HepG2 (cell line): ENCODE measurements around the gene VEZT. TPM values are rescaled to one million over a fixed set of nuclear protein-coding genes. Genes with fewer than 3 reads are reported as not detected.

Source experiments
- AGO1 ChIP-seq: fragments of 200-400 bp; formaldehyde crosslinking; IDR thresholded peaks from 2 replicates; pipeline ENCODE4 v1.6.1; 2017; ENCODE audit warnings: mild to moderate bottlenecking, low read depth, low read length, moderate library complexity; ENCODE audit not compliant: poor library complexity, severe bottlenecking
- AHR ChIP-seq: IDR thresholded peaks from 2 replicates; pipeline ENCODE4 v1.6.1; 2018; ENCODE audit warnings: missing genetic modification reagents, missing compliant biosample characterization
- FOSL1 ChIP-seq: sonication (generic); formaldehyde crosslinking; IDR thresholded peaks from 2 replicates; pipeline ENCODE4 v1.9.0; 2021; ENCODE audit warnings: missing genetic modification reagents, borderline replicate concordance
- FOXC1 ChIP-seq: sonication (generic); formaldehyde crosslinking; IDR thresholded peaks from 2 replicates; pipeline ENCODE4 v1.8.0; 2022; ENCODE audit warnings: mild to moderate bottlenecking, missing genetic modification reagents, borderline replicate concordance
- HOXA9 ChIP-seq: sonication (generic); formaldehyde crosslinking; IDR thresholded peaks from 2 replicates; pipeline ENCODE4 v1.8.1; 2022; ENCODE audit warnings: missing genetic modification reagents, mild to moderate bottlenecking, moderate library complexity, borderline replicate concordance
- IRF2 ChIP-seq: IDR thresholded peaks from 2 replicates; pipeline ENCODE4 v1.6.1; 2018; ENCODE audit warnings: missing genetic modification reagents, missing compliant biosample characterization
- KDM3A ChIP-seq: IDR thresholded peaks from 2 replicates; pipeline ENCODE4 v1.6.1; 2018; ENCODE audit warnings: low read depth, missing compliant biosample characterization
- MEIS2 ChIP-seq: sonication (generic); formaldehyde crosslinking; IDR thresholded peaks from 2 replicates; pipeline ENCODE4 v1.9.0; 2021; ENCODE audit warnings: mild to moderate bottlenecking, missing genetic modification reagents
- NKX3-1 ChIP-seq: sonication (generic); formaldehyde crosslinking; IDR thresholded peaks from 2 replicates; pipeline ENCODE4 v1.5.0; 2020; ENCODE audit warnings: missing genetic modification reagents
- RAD21 ChIP-seq: fragments of 450-650 bp; formaldehyde crosslinking; IDR thresholded peaks from 2 replicates; pipeline ENCODE4 v1.5.0; 2020; ENCODE audit warnings: mild to moderate bottlenecking
- SP2 ChIP-seq: sonication (generic); formaldehyde crosslinking; IDR thresholded peaks from 2 replicates; pipeline ENCODE4 v1.5.1; 2020; ENCODE audit warnings: mild to moderate bottlenecking, missing genetic modification reagents
- TFAP4 ChIP-seq: sonication (generic); IDR thresholded peaks from 2 replicates; pipeline ENCODE4 v1.6.1; 2016; ENCODE audit warnings: low read depth, borderline replicate concordance
- ZBTB3 ChIP-seq: sonication (generic); formaldehyde crosslinking; IDR thresholded peaks from 2 replicates; pipeline ENCODE4 v1.4.0; 2020; ENCODE audit warnings: low read depth, mild to moderate bottlenecking, moderate library complexity, missing genetic modification reagents, borderline replicate concordance
- ZMYM4 ChIP-seq: sonication (generic); formaldehyde crosslinking; IDR thresholded peaks from 2 replicates; pipeline ENCODE4 v1.8.1; 2023; ENCODE audit warnings: mild to moderate bottlenecking, missing genetic modification reagents
- ZNF124 ChIP-seq: sonication (generic); formaldehyde crosslinking; IDR thresholded peaks from 2 replicates; pipeline ENCODE4 v1.4.0; 2020; ENCODE audit warnings: missing genetic modification reagents
- ZNF143 ChIP-seq: sonication (generic); formaldehyde crosslinking; IDR thresholded peaks from 2 replicates; pipeline ENCODE4 v1.4.0; 2020; ENCODE audit warnings: missing genetic modification reagents
- ZNF205 ChIP-seq: IDR thresholded peaks from 2 replicates; pipeline ENCODE4 v1.6.1; 2018; ENCODE audit warnings: missing biosample characterization, missing genetic modification reagents
- ZNF354B ChIP-seq: sonication (generic); formaldehyde crosslinking; IDR thresholded peaks from 2 replicates; pipeline ENCODE4 v1.8.0; 2022; ENCODE audit warnings: mild to moderate bottlenecking, missing genetic modification reagents
- ZNF484 ChIP-seq: sonication (generic); formaldehyde crosslinking; IDR thresholded peaks from 2 replicates; pipeline ENCODE4 v1.5.1; 2020; ENCODE audit warnings: mild to moderate bottlenecking, low read depth, missing genetic modification reagents, borderline replicate concordance
- ZNF660 ChIP-seq: sonication (generic); formaldehyde crosslinking; IDR thresholded peaks from 2 replicates; pipeline ENCODE4 v1.5.1; 2020; ENCODE audit warnings: mild to moderate bottlenecking, low read depth, missing genetic modification reagents, borderline replicate concordance
- ZNF761 ChIP-seq: sonication (generic); formaldehyde crosslinking; conservative IDR thresholded peaks from 2 replicates; pipeline ENCODE4 v1.4.0; 2020; ENCODE audit warnings: mild to moderate bottlenecking, missing genetic modification reagents
- ZNF775 ChIP-seq: sonication (generic); formaldehyde crosslinking; IDR thresholded peaks from 2 replicates; pipeline ENCODE4 v1.4.0; 2020; ENCODE audit warnings: missing genetic modification reagents, mild to moderate bottlenecking, moderate library complexity, borderline replicate concordance
- polyA plus RNA-seq, 8 experiments: library from polyadenylated mRNA; depleted of rRNA in 3 of 8; stranded (reverse) in 7 of 8; unstranded in 1 of 8; fragments of >200 nt; fragmentation: Illumina TruSeq in 4 of 8; extraction: Trizol in 4 of 8; gene quantifications; 2 replicates each; pipeline versions ENCODE4 v1.2.1 to v1.2.3, GENCODE V29; 2011 to 2016; ENCODE audit warnings: low read depth in 4 of 8, missing spikeins in 1 of 8, mixed read lengths in 1 of 8; ENCODE audit not compliant: insufficient read depth in 1 of 8
- total RNA-seq, 5 experiments: library from RNA; depleted of rRNA; stranded (reverse); fragments of >200 nt; fragmentation: Illumina TruSeq; extraction: Trizol; gene quantifications; 2 replicates each; pipeline ENCODE4 v1.2.3, GENCODE V29; 2016; ENCODE audit warnings: low read depth in 1 of 5
- TF ChIP-seq, protein P1 (sequence below): IDR thresholded peaks from 2 replicates; pipeline ENCODE4 v1.6.1; 2016; ENCODE audit warnings: low read depth, control low read depth
- TF ChIP-seq, protein P2 (sequence below): IDR thresholded peaks from 2 replicates; pipeline ENCODE4 v1.6.1; 2016; ENCODE audit warnings: missing compliant biosample characterization, missing genetic modification reagents, borderline replicate concordance

VEZT gene
- total and polyA plus RNA-seq, 2 of the 13 experiments (the other 11 are each of a cell fraction or from before 2014, with no cell fraction given), result 35.5 to 51.6 TPM

DNA sequence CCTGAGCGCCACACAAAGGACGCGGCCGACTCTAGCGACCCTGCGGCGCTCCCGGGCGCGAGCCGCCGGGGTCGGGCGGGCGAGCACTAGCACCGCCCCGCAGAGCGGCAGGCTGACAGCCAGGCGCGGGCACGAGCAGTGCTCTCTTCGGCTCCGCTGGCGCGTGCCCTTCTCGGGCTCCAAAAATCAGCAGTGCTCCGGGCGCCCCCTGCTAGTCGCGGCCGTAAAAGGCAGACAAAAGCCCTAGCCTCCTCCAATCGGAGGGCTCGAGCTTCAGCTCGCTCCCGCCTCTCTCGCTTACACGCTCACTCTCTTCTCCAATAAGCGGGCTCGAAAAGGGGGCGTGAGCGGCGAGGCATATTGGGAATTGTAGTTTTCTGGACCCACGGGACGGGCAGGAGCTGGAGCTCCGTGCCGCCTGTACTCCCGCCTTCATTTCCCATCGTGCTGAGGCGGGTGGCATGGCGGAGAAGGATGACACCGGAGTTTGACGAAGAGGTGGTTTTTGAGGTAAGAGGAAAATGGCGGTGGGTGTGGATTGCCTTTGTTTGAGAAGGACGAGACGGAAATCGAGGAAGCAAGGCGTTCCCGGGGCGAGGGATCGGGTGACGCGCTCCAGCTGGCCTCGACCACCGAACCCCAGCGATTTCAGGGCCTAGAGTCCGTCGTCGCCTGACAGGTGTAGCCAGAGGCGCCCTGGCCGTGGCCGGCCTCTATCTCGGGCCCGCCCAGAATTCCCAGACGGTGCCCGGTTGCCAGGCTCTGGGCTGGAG lies at the start of gene VEZT, which contains the start of gene FGD6 (continued):
- TF ChIP-seq, protein P1, sequence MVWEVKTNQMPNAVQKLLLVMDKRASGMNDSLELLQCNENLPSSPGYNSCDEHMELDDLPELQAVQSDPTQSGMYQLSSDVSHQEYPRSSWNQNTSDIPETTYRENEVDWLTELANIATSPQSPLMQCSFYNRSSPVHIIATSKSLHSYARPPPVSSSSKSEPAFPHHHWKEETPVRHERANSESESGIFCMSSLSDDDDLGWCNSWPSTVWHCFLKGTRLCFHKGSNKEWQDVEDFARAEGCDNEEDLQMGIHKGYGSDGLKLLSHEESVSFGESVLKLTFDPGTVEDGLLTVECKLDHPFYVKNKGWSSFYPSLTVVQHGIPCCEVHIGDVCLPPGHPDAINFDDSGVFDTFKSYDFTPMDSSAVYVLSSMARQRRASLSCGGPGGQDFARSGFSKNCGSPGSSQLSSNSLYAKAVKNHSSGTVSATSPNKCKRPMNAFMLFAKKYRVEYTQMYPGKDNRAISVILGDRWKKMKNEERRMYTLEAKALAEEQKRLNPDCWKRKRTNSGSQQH (CRISPR knock-in tag), result peak; percentile 74; the same call in 1 of the 2 replicates
- TF ChIP-seq ZNF484 (CRISPR knock-in tag) (no peak), RAD21 (CRISPR knock-in tag) (peak; percentile 75), KDM3A (CRISPR knock-in tag) (0 out of 2 replicates have a peak, but pooled peaks have one; percentile 16), ZNF660 (CRISPR knock-in tag) (no peak), ZBTB3 (peak; percentile 73; the same call in 1 of the 2 replicates), ZNF124 (CRISPR knock-in tag) (0 out of 2 replicates have a peak, but pooled peaks have one; percentile 44), FOXC1 (peak; percentile 91), FOSL1 (no peak), ZMYM4 (CRISPR knock-in tag) (peak; percentile 70), ZNF205 (CRISPR knock-in tag) (no peak), AGO1 (no peak), NKX3-1 (CRISPR knock-in tag) (peak; percentile 44; the same call in 1 of the 2 replicates), TFAP4 (peak; percentile 34; the same call in 1 of the 2 replicates), SP2 (CRISPR knock-in tag) (peak; percentile 97), ZNF761 (no peak), HOXA9 (CRISPR knock-in tag) (0 out of 2 replicates have a peak, but pooled peaks have one; percentile 34), ZNF354B (no peak), MEIS2 (CRISPR knock-in tag) (no peak; the same call in none of the 2 replicates), IRF2 (CRISPR knock-in tag) (peak; percentile 85), ZNF775 (CRISPR knock-in tag) (no peak), ZNF143 (CRISPR knock-in tag) (peak; percentile 98), AHR (CRISPR knock-in tag) (no peak)
- TF ChIP-seq, protein P2, sequence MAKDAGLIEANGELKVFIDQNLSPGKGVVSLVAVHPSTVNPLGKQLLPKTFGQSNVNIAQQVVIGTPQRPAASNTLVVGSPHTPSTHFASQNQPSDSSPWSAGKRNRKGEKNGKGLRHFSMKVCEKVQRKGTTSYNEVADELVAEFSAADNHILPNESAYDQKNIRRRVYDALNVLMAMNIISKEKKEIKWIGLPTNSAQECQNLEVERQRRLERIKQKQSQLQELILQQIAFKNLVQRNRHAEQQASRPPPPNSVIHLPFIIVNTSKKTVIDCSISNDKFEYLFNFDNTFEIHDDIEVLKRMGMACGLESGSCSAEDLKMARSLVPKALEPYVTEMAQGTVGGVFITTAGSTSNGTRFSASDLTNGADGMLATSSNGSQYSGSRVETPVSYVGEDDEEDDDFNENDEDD (CRISPR knock-in tag), result peak; percentile 74; the same call in 1 of the 2 replicates
